Lower leg skin (tissue), 4 donors: ENCODE measurements around the gene MZB1. TPM values are rescaled to one million over a fixed set of nuclear protein-coding genes. Genes with fewer than 3 reads are reported as not detected.

Experiments used
- DNase-seq, 2 donors: peaks; one replicate each; pipeline ENCODE4 v3.0.0-alpha.2; 2019; ENCODE audit warnings: low spot score in 2 of 2
- H3K4me3 ChIP-seq: fragments of 200-600 bp; sonication (generic); 2 replicates; pipeline ENCODE4 v1.5.1; 2017; ENCODE audit warnings: mild to moderate bottlenecking, low read depth; ENCODE audit not compliant: poor library complexity, severe bottlenecking
- POLR2A ChIP-seq, 2 donors: fragments of 450-650 bp; IDR thresholded peaks; one replicate each; pipeline ENCODE4 v1.6.1; 2016 to 2017; ENCODE audit warnings: antibody characterized with exemption in 2 of 2, mild to moderate bottlenecking in 1 of 2, moderate library complexity in 1 of 2
- whole genome bisulfite sequencing, 2 donors: methylation state at CpG; one replicate each; pipeline ENCODE4 v1.1.5; 2018; 5-methylcytosine and 5-hydroxymethylcytosine counted together
- intact Hi-C: fragments of 100-400 bp; cut with DNase I; formaldehyde crosslinking; loops from one replicate; pipeline ENCODE4 v1.15.0; 2023; ENCODE audit warnings: low total_unique reads
- total RNA-seq, 4 donors: library from RNA; depleted of rRNA; stranded (reverse); fragments of >200 nt; gene quantifications; one replicate each; pipeline ENCODE4 v1.1.0, GENCODE V29; 2016
- TF ChIP-seq, protein P1 (sequence below), 3 donors: fragments of 450-650 bp; IDR thresholded peaks; one replicate each; pipeline ENCODE4 v1.5.1; 2016; ENCODE audit warnings: antibody characterized with exemption in 3 of 3, mild to moderate bottlenecking in 3 of 3, moderate library complexity in 2 of 3

MZB1 gene
- total RNA-seq, 4 donors from 2014 or later = not detected

DNA sequence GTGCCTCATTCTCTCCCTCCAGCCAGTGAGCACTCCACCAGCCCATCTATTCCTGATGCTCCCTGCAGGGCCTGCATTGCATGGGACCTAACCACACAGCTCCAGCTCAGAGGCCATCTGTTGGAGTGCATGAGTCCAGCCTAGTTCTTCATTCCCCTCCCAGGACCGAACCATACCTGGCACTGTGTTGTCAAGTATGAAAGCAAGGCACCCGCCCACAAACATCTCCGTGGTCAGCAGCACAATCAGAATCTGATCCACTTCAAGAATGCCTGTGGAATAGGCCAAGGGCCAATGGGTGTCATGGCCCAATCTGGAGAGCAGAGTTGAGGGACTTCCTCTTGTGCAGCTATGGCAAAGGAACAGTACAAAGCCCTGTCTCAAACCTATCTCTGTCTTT lies 12.5 kb downstream of the MZB1 start:
- 79 to 89% methylated on average over 3 of the region's 3 CpGs for WGBS, 2 donors
- TF ChIP-seq POLR2A (IDR thresholded peaks at IDR 0.05) = no peak
- TF ChIP-seq, protein P1, sequence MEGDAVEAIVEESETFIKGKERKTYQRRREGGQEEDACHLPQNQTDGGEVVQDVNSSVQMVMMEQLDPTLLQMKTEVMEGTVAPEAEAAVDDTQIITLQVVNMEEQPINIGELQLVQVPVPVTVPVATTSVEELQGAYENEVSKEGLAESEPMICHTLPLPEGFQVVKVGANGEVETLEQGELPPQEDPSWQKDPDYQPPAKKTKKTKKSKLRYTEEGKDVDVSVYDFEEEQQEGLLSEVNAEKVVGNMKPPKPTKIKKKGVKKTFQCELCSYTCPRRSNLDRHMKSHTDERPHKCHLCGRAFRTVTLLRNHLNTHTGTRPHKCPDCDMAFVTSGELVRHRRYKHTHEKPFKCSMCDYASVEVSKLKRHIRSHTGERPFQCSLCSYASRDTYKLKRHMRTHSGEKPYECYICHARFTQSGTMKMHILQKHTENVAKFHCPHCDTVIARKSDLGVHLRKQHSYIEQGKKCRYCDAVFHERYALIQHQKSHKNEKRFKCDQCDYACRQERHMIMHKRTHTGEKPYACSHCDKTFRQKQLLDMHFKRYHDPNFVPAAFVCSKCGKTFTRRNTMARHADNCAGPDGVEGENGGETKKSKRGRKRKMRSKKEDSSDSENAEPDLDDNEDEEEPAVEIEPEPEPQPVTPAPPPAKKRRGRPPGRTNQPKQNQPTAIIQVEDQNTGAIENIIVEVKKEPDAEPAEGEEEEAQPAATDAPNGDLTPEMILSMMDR (IDR thresholded peaks at IDR 0.05) = no peak
- no peak overlapping the region for H3K4me3 ChIP-seq
- intact Hi-C loops = no loop called here
- DNase-seq = peak in 1 of 2 donors; percentile 58

DNA sequence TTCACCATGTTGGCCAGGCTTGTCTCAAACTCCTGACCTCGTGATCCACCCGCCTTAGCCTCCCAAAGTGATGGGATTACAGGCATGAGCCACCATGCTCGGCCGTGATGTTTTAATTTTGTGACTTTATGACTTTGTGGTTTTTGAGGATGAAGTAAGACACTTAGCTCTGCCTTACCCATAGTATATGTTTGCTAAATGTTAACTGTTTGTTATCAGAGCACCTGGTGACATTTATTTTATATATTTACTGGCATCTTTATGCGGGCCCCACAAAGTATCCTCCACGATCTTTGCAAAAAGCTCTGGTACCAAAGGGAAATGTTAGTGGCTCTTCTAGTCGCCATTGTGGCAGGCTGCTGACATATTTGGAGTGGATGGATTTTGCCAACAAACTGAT lies 13.3 kb downstream of the MZB1 start:
- no peak for DNase-seq
- no peak overlapping the region for H3K4me3 ChIP-seq
- no peak for TF ChIP-seq POLR2A (IDR thresholded peaks at IDR 0.05)
- TF ChIP-seq, protein P1 (IDR thresholded peaks at IDR 0.05) = no peak
- intact Hi-C loops = no loop called here
- 87 to 88% methylated on average over 7 of the region's 7 CpGs for WGBS, 2 donors

DNA sequence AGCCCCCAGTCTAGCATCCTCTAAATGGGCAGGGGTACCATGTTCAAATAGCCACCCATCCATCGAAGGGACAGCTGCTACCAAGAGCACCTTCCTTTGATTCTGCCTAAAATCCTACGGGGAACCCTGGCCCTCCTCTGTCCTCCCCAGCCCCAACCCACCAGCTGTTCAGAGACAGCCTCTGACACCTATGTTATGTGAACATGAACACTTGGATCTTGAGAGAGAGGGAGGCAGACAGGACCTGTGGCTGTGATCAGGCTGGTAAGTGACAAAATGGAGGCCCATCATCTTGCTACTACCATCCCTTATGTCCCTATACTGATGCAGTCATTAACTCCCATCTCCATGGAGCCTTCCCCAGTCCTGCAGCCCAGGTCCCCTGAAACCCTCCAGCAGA lies 14.8 kb downstream of the MZB1 start:
- intact Hi-C loops = no loop called here
- DNase-seq = peak in 1 of 2 donors; percentile 77
- 77 to 94% methylated on average over 2 of the region's 2 CpGs for WGBS, 2 donors
- TF ChIP-seq POLR2A (IDR thresholded peaks at IDR 0.05) = no peak
- TF ChIP-seq, protein P1 (IDR thresholded peaks at IDR 0.05) = no peak
- no peak overlapping the region for H3K4me3 ChIP-seq

DNA sequence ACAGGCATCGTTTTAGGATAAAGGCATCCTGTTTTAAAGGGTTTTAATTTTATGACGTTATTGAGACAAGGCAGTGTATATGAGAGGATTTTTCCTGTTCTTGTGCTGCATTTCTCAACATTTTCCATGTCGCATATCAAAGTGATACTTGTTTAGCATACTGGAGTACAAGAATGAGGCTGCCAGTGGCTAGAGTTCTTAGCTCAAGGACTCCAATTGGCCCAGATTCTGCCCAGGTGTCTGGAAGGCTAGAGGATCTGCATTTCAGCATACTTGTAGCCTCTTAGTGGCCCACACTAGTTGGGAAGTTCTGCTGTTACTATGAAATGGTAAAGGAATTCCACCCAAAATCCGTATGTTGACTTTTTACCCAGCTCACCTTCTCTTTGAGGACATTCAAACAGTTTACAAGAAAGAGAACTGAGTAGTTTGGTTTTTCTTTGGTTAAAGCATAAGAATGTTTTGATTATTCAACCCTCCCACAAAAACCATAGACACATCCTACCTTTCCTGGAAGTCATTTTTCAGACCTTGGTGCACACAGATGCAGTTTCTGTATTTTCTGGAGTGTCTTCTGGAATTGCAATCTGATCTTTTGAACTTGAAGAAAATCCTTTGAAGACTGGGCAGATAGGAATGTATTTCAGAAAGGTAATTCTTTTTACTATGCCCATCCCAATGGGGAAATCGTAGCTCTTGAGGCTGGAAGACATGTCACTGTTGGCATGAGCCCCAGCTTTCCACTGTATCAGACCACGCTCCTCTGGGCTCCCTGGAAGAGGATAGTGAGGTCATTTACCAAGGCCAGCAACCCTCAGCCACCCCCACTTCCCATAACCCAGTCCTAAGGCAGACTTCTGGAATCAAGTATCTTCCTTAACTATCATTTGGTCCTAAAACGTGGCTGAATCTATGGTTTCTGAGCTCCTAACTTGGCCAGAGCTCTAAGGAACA lies 18.0 kb downstream of the MZB1 start:
- intact Hi-C loops = no loop called here
- WGBS, 2 donors = 78 to 79% methylated on average over 7 of the region's 7 CpGs
- DNase-seq = peak in 1 of 2 donors; percentile 56
- H3K4me3 ChIP-seq = no peak overlapping the region
- TF ChIP-seq, protein P1 (IDR thresholded peaks at IDR 0.05) = no peak
- TF ChIP-seq POLR2A (IDR thresholded peaks at IDR 0.05) = no peak

DNA sequence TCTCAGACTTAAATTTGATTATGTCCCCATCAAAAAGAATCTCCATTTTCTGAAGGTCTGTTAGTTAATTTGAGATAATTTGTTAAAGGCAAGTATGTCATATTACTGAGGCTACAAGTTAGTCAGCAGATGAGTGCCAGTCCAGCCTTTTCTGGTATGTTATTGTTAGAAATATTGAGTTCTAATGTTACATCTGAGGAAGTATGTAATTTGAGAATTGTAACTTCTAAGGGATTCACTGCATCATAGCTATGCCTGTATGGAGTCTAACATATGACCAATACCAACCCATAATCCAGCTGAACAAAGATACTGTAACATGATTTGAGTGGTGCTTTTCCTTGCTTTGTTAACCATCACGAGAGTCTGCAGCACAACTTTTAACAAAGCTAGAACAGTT lies 20.5 kb downstream of the MZB1 start:
- intact Hi-C loops = no loop called here
- H3K4me3 ChIP-seq = no peak overlapping the region
- TF ChIP-seq, protein P1 (IDR thresholded peaks at IDR 0.05) = no peak
- no peak for TF ChIP-seq POLR2A (IDR thresholded peaks at IDR 0.05)
- WGBS, 2 donors = 79 to 81% methylated on average over 1 of the region's 1 CpG
- no peak for DNase-seq
